AG08395 (cell line): ENCODE data around the gene SVOP.
"Not testable (repeated sequence)": the region's sequence is repeated elsewhere in the genome, so short reads cannot be mapped to it uniquely, and the experiment has no call there.

Source experiments
- DNase-seq: peaks from one replicate; pipeline ENCODE4 v3.0.0; 2012; ENCODE audit warnings: mixed read lengths, low spot score

The SVOP gene, protein sequence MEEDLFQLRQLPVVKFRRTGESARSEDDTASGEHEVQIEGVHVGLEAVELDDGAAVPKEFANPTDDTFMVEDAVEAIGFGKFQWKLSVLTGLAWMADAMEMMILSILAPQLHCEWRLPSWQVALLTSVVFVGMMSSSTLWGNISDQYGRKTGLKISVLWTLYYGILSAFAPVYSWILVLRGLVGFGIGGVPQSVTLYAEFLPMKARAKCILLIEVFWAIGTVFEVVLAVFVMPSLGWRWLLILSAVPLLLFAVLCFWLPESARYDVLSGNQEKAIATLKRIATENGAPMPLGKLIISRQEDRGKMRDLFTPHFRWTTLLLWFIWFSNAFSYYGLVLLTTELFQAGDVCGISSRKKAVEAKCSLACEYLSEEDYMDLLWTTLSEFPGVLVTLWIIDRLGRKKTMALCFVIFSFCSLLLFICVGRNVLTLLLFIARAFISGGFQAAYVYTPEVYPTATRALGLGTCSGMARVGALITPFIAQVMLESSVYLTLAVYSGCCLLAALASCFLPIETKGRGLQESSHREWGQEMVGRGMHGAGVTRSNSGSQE

DNA sequence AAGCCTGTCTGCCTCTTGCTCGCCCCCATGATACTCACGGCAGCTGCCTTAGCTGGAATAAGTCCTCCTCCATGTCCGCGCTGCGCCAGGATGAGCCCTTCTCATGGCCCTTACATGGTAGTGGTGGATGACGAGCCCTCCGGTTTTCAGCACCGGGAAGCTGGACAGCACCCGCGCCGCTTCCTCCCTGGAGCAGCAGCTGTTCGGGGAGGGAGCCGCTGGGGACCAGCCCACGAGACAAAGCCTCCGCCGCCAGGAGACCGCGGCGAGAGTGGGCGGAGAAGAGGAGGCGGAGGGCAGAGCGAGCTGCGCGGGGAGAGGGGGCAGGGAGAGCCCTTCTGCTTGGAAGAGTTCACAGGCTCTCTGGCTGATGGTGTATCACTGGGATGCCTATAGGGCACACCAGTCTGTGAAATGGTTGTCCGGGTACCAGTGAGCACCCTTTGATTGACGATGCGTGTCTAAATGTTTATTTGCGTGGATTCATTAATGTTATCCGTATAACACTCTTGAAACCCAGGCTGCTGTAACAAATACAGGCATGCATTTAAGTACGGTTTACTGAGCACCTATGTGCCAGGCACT, at the start of gene SVOP:
Gene SVOP, minus strand, starts transcription at position 273 of the 585 bp plus-strand sequence. Its CDS starts 200 bp downstream, at position 73.
- DNase-seq = peak; percentile 88

DNA sequence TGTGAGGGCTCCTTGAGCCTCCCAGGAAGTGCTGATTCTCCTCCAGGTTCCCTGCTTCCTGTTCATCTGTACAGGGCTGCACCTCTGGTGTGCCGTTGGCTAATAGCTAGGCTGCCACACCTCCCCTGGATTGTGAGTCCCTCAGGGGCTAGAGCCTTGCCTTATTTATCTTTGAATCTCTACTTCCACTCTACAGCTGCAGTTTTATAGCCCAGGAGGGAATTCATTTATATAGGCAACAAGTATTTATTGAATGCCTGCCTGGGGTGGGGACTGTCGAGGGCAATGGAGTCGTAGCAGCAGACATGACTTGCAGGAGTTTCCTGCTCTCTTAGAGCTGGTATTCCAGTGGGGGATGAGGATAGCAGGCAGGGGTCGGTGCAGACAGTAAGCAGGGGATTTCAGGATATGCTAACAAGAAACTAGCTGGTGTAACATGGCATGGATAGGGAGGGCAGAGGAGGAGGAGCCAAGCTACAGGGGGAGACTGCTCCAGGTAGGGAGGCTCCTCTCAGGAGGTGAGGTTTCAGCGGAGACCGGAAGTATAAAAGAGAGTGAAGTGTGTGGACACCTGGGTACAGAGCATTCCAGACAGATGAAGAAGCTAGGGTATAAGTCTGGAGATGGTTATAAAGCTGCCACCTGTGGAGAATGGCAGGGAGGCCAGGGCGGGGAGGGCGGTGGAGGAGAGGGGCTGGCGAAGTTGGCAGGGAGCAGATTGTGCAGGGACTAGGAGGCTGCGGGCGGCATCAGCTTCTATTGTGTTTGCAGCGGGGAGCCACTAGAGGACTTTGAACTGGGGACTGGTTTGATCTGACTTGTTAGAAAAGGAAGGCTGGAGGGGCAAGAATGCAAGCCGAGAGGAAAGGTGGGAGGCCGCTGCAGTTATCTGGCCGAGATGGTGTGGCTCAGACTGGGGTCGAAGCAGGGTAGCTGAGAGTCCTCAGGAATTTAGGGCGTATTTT, 48.7 kb upstream of the SVOP start:
- no peak for DNase-seq

DNA sequence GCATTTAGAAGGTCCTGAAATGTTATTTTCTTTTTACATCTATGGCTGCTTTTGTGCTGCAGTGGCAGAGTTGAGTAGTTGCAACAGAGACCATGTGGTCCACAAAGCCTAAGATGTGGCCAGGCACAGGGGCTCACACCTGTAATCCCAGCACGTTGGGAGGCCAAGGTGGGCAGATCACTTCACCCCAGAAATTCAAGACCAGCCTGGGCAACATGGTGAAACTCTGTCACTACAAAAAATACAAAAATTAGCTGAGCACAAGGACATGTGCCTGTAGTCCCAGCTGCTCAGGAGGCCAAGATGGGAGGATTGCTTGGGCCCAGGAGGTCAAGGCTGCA, 45.0 kb upstream of the SVOP start:
- no peak for DNase-seq

DNA sequence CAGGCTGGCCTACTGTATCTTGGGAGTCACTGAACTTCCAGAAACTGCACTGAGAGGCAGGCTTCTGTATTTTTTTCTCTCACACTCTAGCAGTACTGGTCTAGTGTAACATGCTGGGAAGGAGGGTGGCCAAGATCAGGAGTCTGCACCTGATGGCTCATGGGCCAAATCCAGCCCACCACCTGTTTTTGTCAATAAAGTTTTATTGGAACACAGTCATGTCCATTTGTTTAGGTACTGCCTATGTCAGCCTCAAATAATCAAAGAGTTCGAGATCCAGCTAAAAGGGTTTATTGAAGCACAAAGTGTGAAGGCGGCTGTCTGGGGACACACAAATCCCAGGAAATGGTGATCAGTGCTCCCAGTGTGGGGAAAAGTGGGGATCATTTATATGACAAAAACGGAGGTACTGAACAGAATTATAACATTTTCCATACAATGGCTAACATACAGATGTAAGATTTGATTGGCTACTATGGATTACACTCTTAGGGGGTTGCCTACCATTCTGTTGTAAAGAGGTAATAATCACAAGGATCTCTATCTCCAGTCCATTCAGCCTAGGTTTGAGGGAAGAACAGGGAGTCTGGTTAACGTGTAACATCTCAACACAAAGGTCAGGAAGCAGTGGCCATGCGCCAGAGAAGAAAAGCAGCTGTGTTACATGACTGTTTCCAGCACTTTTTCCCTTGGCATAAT, 44.4 kb upstream of the SVOP start:
- no peak for DNase-seq

DNA sequence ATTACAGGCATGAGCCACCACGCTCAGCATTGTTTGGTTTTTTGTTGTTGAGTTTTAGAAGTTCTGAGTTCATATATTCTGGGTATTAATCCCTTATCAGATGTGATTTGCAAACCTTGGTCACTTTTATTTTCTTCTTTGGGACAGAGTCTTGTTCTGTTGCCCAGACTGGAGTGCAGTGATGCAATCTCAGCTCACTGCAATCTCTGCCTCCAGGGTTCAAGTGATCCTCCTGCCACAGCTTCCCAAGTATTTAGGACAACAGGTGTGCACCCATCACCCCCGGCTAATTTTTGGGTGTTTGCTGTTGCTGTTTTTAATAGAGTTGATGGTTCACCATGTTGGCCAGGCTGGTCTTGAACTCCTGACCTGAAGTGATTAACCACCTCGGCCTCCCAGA, 43.3 kb upstream of the SVOP start:
- no peak for DNase-seq

DNA sequence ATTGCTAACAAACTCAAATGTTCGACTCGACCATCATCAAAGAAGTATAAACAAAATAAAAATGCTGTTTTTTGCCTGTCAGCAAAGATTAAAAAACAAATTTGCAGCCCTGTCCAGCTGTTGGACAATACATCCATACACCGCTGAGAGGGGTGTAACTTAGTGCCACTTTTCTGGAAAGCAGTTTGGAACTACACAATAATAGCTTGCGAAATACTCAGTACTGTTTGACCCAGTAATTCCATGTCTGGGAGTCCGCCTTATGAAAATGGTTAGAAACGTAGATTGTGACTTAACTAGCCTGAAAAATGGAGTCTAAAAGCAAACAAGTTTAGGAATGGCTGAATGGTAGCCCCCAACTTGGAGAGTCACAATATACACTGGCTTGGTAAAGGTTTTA, 37.9 kb upstream of the SVOP start:
- no peak for DNase-seq

DNA sequence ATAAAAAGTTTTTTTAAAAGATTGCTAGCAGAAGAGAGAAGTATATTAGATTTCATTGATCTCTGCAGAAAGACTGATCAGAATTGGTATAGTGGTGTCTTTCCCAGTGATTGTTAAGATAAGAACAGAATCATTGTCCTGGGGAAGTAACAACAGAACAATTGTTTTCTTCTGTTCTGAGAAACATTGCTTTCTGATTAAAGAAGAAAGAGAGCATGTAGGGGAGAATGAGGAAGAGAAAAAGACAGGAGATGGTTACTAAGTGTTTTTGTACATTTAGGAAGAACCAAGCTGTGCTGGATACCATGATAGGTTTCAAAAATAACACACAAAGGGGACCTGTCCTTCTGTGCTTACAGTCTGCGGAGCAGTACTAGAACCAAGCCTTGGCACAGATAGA, 36.5 kb upstream of the SVOP start:
- no peak for DNase-seq

DNA sequence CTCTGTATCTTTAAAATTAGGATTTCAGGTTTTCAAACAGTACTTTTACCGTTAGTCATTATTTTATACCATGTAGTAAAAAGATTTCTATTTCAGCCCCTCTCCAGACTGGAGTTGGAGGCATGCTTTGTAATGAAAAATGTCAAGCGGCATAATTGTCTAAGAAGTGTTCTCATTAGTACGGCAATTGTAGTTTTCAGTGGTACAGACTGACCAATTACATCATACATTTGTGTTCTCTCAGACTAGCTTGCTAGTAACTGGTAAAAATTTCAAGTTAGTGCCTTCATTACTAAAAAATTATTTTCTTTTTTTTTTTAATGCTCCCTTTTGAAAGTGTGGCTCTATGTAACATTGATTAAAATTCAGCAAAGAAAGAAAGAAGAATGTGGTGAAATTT, 36.0 kb upstream of the SVOP start:
- DNase-seq = no peak

DNA sequence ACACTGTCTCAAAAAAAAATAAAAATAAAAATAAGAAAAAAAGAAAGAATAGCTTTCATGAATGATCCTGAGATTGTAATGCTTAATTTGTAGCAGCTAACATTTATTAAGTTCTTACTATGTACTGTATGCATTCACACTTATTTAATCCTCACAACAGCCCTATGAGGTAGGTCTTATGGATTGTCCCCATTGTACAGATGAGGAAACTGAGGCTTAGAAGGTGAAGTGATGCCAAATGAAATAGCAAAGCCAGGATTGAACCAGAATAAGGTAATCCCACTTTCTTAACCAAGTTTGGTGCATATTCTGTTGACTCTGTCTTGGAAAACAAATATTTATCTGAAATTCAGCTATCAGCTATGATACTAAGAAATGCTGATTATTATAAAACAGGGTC, 33.7 kb upstream of the SVOP start:
- DNase-seq = no peak

DNA sequence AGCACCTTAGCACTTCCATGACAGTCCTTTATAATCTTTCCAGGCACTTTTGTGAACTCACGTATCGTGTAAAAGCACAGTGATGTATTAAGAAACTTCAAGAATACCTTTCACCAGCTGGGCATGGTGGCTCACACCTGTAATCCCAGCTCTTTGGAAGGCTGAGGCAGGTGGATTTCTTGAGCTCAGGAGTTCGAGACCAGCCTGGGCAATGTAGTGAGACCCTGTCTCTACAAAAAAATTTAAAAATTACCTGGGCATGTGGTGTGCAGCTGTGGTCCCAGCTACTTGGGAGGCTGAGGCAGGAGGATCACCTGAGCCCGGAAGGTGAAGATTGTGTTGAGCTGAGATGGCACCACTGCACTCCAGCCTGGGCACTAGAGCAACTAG, 33.3 kb upstream of the SVOP start:
- DNase-seq = not testable (repeated sequence)

DNA sequence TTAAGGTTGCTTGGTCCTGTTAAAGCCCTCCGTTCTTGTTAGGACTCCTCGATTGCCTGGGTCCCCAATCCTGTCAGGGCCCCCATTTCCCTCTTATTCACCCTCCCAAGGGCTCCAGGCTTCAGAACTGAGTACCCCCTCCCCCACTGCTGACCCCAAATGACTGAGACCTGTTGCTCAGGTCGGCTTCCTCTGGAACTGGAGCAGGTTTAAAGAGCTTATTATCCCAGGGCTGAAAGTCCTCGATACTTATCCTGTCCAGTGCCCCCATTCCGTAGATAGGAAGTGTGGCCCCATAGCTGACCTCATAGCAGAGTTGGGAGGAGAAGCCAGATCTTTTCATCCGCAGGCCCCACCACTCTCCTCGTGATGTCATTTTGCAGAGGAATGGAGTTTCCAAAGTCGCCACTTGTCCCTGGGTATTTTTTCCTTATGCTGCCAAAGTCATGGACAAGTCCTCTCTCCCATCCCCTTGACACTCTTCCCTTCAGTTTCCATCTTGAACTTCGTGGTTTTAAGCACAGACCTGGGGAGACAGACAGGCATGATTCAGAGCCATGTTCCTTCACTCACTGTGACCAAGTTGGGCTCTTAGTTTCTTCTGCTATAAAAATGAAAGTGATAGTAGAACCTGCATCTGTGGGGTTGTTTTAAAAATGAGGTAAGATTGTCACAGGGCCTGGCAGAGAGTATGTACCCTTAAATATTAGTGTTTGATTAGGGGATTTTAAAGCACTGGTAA, 32.7 kb upstream of the SVOP start:
- DNase-seq = no peak

DNA sequence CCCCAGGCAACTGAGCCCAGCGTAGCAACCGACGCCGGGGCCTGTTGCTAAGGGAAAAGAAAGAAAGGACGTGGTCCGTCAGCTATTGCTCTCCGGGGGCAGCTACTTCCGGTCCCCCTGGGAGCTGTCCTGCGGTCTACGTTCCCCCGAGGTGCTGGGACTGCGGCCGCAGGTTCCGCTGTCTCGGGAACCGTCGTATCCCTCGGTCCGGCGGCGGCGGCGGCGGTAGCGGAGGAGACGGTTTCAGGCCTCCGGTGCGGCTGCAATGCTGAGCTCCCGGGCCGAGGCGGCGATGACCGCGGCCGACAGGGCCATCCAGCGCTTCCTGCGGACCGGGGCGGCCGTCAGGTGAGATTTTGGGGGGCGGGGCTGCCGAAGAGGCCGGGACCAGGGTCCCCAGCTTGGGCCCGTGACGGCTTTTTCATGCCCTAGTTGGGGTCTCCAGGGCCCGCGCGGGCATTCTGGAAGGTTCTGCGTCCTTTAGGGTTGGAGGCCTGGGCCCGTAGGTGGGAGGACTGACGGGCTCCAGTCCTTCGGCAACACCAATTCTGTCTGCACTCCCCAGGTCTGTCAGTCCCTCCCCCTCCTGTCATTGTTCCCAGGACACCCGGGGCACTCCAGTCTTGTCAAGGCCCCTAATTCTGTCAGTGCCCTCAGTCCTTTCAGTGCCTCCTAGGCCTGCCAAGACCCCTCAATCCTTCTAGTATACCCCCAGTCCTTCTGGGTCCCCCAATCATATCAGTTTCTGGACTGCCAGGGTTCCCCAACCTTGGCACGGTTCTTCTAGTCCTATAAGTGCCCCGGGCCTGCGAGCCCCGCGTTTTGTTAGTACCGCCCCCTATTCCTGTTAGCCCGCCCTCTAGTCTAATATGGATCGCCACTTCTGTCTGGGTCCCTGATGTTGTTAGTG, 31.8 kb upstream of the SVOP start, which contains the start of gene USP30:
Gene USP30, plus strand, starts transcription at position 163 of the 910 bp plus-strand sequence. Its CDS starts 103 bp downstream, at position 266.
- peak; percentile 97 for DNase-seq

DNA sequence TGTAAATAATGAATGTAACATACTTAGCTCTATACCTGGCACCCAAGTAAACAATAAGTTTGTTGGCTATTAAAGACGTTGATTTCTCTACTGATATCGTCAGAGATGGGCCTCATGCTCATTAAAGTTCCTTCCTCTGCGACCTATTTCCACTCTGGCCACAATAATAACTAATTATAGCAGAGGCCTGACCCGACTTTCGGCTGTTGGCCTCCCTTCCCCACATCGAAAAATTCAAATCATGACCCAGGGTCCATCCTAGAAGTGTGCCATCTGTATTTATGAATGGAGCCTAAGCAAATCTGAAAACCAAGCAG, 31.2 kb upstream of the SVOP start:
- DNase-seq = no peak

DNA sequence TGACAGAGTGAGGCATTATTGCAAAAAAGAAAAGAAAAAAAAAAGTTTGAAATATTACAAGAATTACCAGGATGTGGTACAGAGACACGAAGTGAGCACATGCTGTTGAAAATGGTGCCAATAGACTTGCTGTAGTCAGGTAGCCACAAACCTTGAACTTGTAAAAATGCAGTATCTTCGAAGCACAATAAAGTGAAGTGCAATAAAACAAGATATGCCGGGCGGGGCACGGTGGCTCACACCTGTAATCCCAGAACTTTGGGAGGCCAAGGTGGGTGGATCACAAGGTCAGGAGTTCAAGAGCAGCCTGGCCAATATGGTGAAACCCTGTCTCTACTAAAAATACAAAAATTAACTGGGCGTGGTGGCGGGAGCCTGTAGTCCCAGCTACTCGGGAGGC, 28.9 kb upstream of the SVOP start:
- DNase-seq = not testable (repeated sequence)

DNA sequence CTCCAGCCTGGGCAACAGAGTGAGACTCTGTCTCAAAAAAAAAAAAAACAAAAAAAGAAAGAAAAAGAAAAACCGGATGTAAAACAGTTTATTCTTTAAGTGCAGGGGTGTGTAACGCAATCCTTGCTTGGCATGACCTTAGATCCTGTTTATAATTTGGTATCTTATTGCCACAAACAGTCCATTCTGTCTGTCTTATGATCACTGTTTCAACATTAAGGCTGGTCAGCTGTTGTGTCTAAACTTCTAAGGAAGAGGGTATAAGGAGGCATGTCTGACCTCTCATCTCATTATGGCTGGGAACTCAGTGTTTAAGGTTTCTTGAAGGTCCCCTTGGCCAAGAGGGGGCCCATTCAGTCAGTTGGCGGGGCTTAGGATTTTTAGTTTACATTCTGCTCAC, 27.8 kb upstream of the SVOP start:
- not testable (repeated sequence) for DNase-seq

DNA sequence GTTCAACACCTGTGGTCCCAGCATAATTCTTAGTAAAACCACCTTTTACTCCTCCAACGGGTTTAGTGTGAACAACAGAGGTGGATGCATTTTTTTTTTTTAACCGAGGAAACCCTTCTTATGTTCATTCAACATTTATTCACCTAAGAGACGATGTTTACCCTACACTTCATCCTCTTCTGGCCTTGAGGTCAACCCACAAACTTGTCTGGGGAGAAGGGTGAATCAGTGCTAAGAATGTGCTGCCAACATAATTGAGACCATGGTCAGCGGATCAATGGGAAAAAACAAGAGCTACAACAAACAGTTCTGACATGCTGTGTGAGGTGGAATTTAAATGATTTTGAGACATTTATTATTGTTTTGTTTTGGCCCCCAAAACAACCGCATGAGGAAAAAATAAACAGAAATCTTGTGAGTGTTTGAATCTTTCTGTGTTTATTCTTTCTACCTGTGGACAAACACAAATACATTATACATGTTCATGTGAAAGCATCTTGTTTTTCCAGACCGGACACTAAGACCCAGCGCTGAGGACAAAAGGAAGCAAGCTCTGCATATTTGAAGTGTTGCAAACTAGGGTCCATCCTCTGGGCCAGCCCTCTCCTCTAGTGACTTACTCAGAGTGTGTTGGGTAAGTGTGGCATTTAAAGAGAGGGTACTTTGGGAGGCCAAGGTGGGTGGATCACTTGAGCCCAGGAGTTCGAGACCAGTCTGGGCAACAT, 26.4 kb upstream of the SVOP start:
- DNase-seq = no peak

DNA sequence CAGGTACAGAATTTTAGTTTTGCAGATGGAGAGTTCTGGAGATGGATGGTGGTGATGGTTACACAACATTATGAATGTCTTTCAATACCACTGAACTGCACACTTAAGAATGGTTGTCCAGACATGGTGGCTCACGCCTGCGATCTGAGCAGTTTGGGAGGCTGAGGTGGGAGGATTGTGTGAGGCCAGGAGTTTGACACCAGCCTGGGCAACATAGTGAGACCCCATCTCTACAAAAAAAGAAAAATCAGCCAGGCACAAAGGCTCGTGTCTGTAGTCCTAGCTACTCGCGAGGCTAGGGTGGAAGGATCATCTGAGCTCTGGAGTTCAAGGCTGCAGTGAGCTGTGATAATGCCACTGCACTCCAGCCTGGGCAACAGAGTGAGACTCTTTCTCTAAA, 23.4 kb upstream of the SVOP start:
- DNase-seq = no peak

DNA sequence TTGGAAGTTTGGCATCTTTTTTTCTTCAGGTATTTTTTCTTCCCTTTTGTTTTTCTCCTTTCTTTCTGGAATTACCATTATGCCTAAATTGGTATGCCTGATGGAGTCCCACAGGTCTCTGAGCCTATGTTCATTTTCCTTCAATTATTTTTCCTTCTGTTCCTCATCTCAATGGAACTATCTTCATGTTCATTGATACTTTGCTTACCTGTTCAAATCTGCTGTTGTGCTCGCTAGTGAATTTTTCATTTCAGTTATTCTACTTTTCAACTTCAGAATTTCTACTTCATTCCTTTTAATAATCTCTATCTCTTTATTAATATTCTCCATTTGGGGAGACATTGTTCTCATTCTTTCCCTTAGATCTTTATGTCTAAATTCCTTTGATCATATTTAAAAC, 16.1 kb upstream of the SVOP start:
- no peak for DNase-seq
